Esophagus squamous epithelium (tissue), 5 donors: ENCODE measurements around the gene CTNNAL1. TPM values are rescaled to one million over a fixed set of nuclear protein-coding genes. Genes with fewer than 3 reads are reported as not detected.

ENCODE experiments used
- DNase-seq: peaks from one replicate; lab custom pipeline; 2025; lab: John Stamatoyannopoulos, UW
- H3K27ac ChIP-seq, 4 donors: fragments of 200-600 bp; sonication (generic); one replicate each; pipeline ENCODE4 v1.5.1; 2016 to 2019; ENCODE audit warnings: mild to moderate bottlenecking in 1 of 4
- H3K27me3 ChIP-seq, 4 donors: fragments of 200-600 bp; sonication (generic); 1 replicate in 3 of 4; 2 replicates in 1 of 4; pipeline versions ENCODE4 v1.5.1 to v1.6.0; 2017 to 2021; ENCODE audit warnings: antibody characterized with exemption in 1 of 4
- H3K36me3 ChIP-seq, 3 donors: fragments of 200-600 bp; sonication (generic); one replicate each; pipeline ENCODE4 v1.5.1; 2016 to 2019
- H3K4me1 ChIP-seq, 3 donors: fragments of 200-600 bp; sonication (generic); one replicate each; pipeline ENCODE4 v1.5.1; 2017 to 2019
- H3K4me3 ChIP-seq, 4 donors: fragments of 200-600 bp; sonication (generic); 1 replicate in 3 of 4; 2 replicates in 1 of 4; pipeline ENCODE4 v1.5.1; 2016 to 2019; ENCODE audit warnings: mild to moderate bottlenecking in 2 of 4, moderate library complexity in 1 of 4
- H3K9me3 ChIP-seq, 3 donors: fragments of 200-600 bp; sonication (generic); one replicate each; pipeline ENCODE4 v1.5.1; 2016 to 2019
- POLR2A ChIP-seq, 4 donors: fragments of 450-650 bp; IDR thresholded peaks; one replicate each; pipeline ENCODE4 v1.6.1; 2017; ENCODE audit warnings: antibody characterized with exemption in 4 of 4, mild to moderate bottlenecking in 4 of 4, moderate library complexity in 3 of 4
- WGBS, 2 donors: methylation state at CpG; one replicate each; pipeline ENCODE4 v1.1.5; 2018; 5-methylcytosine and 5-hydroxymethylcytosine counted together
- intact Hi-C: fragments of 100-400 bp; cut with DNase I; formaldehyde crosslinking; loops from one replicate; pipeline ENCODE4 v1.15.0; 2022
- total RNA-seq, 4 donors: library from RNA; depleted of rRNA; stranded (reverse); fragments of >200 nt; gene quantifications; one replicate each; pipeline ENCODE4 v1.1.0, GENCODE V29; 2016
- TF ChIP-seq, protein P1 (sequence below), 6 experiments: fragments of 450-650 bp in 4 of 6; fragments of 200-600 bp in 2 of 6; sonication (generic) in 2 of 6; IDR thresholded peaks; one replicate each; pipeline ENCODE4 v1.5.1; 2016 to 2019; ENCODE audit warnings: antibody characterized with exemption in 6 of 6, mild to moderate bottlenecking in 4 of 6, moderate library complexity in 4 of 6
- donor health status: DM: yes; HTN: yes; CAD: no.

Gene CTNNAL1
- total RNA-seq, 4 donors from 2014 or later, result 7.5 to 31.3 (median 15.7) TPM

DNA sequence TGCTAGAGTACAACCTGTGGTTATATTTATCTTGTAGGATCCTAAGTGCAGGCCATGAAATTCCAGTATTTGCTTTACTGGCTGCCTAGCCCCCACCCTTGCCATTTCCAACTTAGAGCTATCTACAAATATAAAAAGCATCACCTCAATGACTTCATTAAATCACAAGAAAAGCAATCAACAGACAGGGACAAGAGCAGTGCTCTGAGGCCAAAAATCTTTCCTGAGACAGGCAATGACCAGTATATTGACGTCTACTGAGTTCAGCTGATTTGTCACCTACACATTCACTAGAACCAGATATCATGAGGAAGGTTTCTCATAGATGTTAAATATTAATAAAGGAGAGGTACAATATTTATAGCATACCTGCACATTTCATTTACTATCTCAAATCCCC lies 38.4 kb upstream of the CTNNAL1 start:
- H3K36me3 ChIP-seq, result peaks cover 0 to 100% (median 31%) of the 10 kb centered on the region in 3 donors
- H3K4me3 ChIP-seq, result no peak overlapping the region
- no peak for TF ChIP-seq POLR2A (IDR thresholded peaks at IDR 0.05)
- TF ChIP-seq, protein P1, sequence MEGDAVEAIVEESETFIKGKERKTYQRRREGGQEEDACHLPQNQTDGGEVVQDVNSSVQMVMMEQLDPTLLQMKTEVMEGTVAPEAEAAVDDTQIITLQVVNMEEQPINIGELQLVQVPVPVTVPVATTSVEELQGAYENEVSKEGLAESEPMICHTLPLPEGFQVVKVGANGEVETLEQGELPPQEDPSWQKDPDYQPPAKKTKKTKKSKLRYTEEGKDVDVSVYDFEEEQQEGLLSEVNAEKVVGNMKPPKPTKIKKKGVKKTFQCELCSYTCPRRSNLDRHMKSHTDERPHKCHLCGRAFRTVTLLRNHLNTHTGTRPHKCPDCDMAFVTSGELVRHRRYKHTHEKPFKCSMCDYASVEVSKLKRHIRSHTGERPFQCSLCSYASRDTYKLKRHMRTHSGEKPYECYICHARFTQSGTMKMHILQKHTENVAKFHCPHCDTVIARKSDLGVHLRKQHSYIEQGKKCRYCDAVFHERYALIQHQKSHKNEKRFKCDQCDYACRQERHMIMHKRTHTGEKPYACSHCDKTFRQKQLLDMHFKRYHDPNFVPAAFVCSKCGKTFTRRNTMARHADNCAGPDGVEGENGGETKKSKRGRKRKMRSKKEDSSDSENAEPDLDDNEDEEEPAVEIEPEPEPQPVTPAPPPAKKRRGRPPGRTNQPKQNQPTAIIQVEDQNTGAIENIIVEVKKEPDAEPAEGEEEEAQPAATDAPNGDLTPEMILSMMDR (IDR thresholded peaks at IDR 0.05), result no peak
- H3K27ac ChIP-seq, result no peak overlapping the region
- intact Hi-C loops, result no loop called here
- H3K9me3 ChIP-seq, result no peaks in the 10 kb centered on the region
- WGBS, 2 donors, result 90 to 95% methylated on average over 1 of the region's 1 CpG
- no peaks in the 10 kb centered on the region for H3K27me3 ChIP-seq
- no peaks in the 10 kb centered on the region for H3K4me1 ChIP-seq
- no peak for DNase-seq

DNA sequence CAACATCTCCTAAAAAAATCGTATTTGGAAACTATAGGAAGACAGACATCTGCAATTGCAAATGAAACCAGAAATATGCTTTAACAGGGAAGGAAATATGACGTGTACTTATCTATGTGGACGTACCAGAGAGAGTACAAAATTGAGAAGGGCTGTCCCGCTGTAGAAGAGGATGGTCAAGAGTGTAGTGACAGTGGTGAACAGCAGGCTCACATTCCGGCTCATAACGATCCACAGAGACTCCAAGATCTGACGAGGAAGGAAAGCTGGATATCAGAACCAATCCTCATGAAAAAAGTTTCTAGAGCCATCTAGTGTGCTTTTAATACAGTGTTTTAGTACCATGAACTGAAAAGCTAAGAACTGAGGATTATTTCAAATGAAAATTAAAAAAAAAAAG lies 37.1 kb upstream of the CTNNAL1 start:
- Histone ChIP-seq H3K27me3 (no peaks in the 10 kb centered on the region), H3K27ac (no peak overlapping the region), H3K4me3 (no peak overlapping the region), H3K36me3 (peaks cover 0 to 100% (median 28%) of the 10 kb centered on the region in 3 donors), H3K9me3 (no peaks in the 10 kb centered on the region), H3K4me1 (no peaks in the 10 kb centered on the region)
- no peak for DNase-seq
- TF ChIP-seq POLR2A (IDR thresholded peaks at IDR 0.05), result no peak
- TF ChIP-seq, protein P1 (IDR thresholded peaks at IDR 0.05), result no peak
- intact Hi-C loops, result no loop called here
- 77 to 79% methylated on average over 7 of the region's 7 CpGs for WGBS, 2 donors

DNA sequence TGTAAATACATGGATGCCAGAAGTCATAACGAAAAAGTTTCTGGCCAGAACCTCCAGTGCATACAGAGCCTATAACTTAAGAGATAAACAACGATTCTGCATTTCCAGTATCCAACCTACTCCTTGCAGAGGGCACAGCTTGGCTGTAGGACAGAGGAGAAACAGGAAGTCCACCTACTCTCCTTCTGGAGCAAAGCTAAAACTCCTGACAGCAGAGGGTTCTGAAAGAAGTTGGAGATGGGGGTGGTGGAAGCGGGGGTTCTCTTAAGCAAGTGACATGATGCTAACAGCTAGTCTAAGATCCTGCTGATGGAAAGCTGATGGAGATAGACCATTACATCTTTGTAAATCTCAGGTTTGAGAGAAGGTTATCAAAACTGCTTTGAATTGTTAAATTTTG lies 35.5 kb upstream of the CTNNAL1 start:
- H3K4me1 ChIP-seq, result no peaks in the 10 kb centered on the region
- H3K27ac ChIP-seq, result no peak overlapping the region
- H3K36me3 ChIP-seq, result peaks cover 0 to 100% (median 28%) of the 10 kb centered on the region in 3 donors
- TF ChIP-seq POLR2A (IDR thresholded peaks at IDR 0.05), result no peak
- TF ChIP-seq, protein P1 (IDR thresholded peaks at IDR 0.05), result no peak
- no peak overlapping the region for H3K4me3 ChIP-seq
- intact Hi-C loops, result no loop called here
- H3K27me3 ChIP-seq, result no peaks in the 10 kb centered on the region
- no peaks in the 10 kb centered on the region for H3K9me3 ChIP-seq
- 88% methylated on average over 3 of the region's 3 CpGs for WGBS, 2 donors
- DNase-seq, result no peak

DNA sequence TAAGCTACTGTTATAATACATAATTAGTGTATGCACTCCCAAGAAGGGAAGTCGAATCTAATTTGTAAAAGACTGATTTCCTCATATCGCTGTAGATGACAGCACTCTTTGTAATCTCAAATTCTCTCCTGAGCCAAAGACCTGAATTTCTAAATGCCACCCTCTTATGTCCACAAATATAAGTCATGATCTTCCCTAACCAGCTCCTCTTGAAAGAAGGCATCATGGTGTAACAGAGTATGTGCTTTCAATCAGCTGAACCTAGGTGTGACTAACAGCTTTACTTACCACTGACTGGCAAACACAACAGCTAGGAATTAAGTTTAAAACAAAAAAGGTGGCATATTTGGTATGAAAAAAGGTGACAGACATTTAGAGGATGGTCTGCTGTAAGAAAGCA lies 34.0 kb upstream of the CTNNAL1 start:
- DNase-seq, result no peak
- Histone ChIP-seq H3K9me3 (no peaks in the 10 kb centered on the region), H3K36me3 (peaks cover 0 to 99% (median 26%) of the 10 kb centered on the region in 3 donors), H3K4me3 (no peak overlapping the region), H3K4me1 (no peaks in the 10 kb centered on the region), H3K27ac (no peak overlapping the region), H3K27me3 (no peaks in the 10 kb centered on the region)
- intact Hi-C loops, result no loop called here
- TF ChIP-seq, protein P1 (IDR thresholded peaks at IDR 0.05), result no peak
- no peak for TF ChIP-seq POLR2A (IDR thresholded peaks at IDR 0.05)
- WGBS, 2 donors, result 84 to 85% methylated on average over 2 of the region's 2 CpGs

DNA sequence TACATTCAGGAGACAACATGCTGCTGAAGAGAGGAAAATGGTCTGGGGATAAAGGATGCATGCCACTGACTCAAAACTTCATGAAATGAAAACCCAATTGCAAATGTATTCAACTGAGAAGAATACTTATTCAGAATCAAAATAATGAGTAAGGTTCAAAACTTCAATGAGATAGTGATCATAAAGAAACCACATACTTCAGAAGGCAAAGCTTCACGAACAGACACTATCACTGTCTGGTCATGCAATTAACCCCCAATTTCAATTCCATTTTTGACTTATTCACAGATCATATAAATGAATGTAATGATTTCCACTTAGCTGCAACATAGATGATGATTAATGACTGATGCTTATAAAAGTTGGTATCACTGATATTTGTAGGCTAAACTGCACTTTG lies 33.0 kb upstream of the CTNNAL1 start:
- no peaks in the 10 kb centered on the region for H3K27me3 ChIP-seq
- TF ChIP-seq, protein P1 (IDR thresholded peaks at IDR 0.05), result no peak
- TF ChIP-seq POLR2A (IDR thresholded peaks at IDR 0.05), result no peak
- H3K9me3 ChIP-seq, result no peaks in the 10 kb centered on the region
- H3K27ac ChIP-seq, result no peak overlapping the region
- intact Hi-C loops, result no loop called here
- peaks cover 0 to 98% (median 26%) of the 10 kb centered on the region in 3 donors for H3K36me3 ChIP-seq
- no peak for DNase-seq
- WGBS, 2 donors, result 85 to 88% methylated on average over 1 of the region's 1 CpG
- H3K4me1 ChIP-seq, result no peaks in the 10 kb centered on the region
- H3K4me3 ChIP-seq, result no peak overlapping the region
